Right cardiac atrium (tissue), 5 donors: ENCODE data around the gene HSPB1. TPM values are rescaled to one million over a fixed set of nuclear protein-coding genes. Genes with fewer than 3 reads are reported as not detected.

Source experiments
- ATAC-seq, 2 donors: fragments of 200-7000 bp; cut with Tn5 transposase; one replicate each; pipeline versions ENCODE4 v1.8.0 to v1.9.1; 2020; ENCODE audit warnings: moderate library complexity in 2 of 2, mild to moderate bottlenecking in 1 of 2
- DNase-seq, 3 donors: peaks; one replicate each; pipeline ENCODE4 v3.0.0-alpha.2; 2020
- H3K27ac ChIP-seq: one replicate; pipeline ENCODE4 v1.5.1; 2013; ENCODE audit warnings: mild to moderate bottlenecking, low read length, control low read depth, moderate library complexity
- H3K27me3 ChIP-seq: one replicate; pipeline ENCODE4 v1.6.1; 2013; ENCODE audit not compliant: control insufficient read depth, insufficient read depth
- H3K4me1 ChIP-seq: one replicate; pipeline ENCODE4 v1.6.1; 2013; ENCODE audit warnings: low read length; ENCODE audit not compliant: control insufficient read depth, insufficient read depth
- H3K4me3 ChIP-seq: one replicate; pipeline ENCODE4 v1.5.1; 2013; ENCODE audit warnings: low read length, control low read depth
- H3K9me3 ChIP-seq: one replicate; pipeline ENCODE4 v1.6.1; 2013; ENCODE audit warnings: low read length; ENCODE audit not compliant: control insufficient read depth
- WGBS: extraction: QIAGEN DNeasy Blood & Tissue Kit; methylation state at CpG from one replicate; pipeline ENCODE4 v1.1.7; 2013; 5-methylcytosine and 5-hydroxymethylcytosine counted together
- intact Hi-C, 4 donors: fragments of 100-400 bp; cut with DNase I; formaldehyde crosslinking; loops; one replicate each; pipeline versions ENCODE4 v1.11.0 to v1.14.0; 2022 to 2023
- polyA plus RNA-seq: library from polyadenylated mRNA; stranded (reverse); fragments of 200-250 nt; gene quantifications from one replicate; pipeline ENCODE4 v1.2.3, GENCODE V29; 2013
- total RNA-seq, 4 donors: library from RNA; stranded (reverse); fragmentation: NEBNext Ultra II Directional; extraction: Animal tissue kit (Norgen Biotek cat#: 25700); gene quantifications; one replicate each; pipeline ENCODE4 v1.2.1, GENCODE V29; 2021
- donor health status: healthy with polysubstance abuse.
- donor health status: DM: no; HTN: yes; CAD: no.
- donor health status: DM: no; HTN: no; CAD: no.
- donor health status: DM: no; HTN: yes; CAD: no; lungs with severe emphysema.
- donor health status: DM: yes; HTN: yes; CAD: no.

The HSPB1 gene
- total and polyA plus RNA-seq, 5 donors = 1,069 to 2,464 (median 1,479) TPM

GRCh38 chr7:76349313-76349885 lies 46.9 kb downstream of the HSPB1 start:
- no peaks in the 10 kb centered on the region for H3K27me3 ChIP-seq
- 90% methylated on average over 8 of the region's 8 CpGs for WGBS
- DNase-seq = no peak
- ATAC-seq = no peak
- intact Hi-C loops = loop anchor here in 1 of 4 donors (10.0 kb wide), 1 partner anchor 45 kb away; no protein-coding TSS in a partner anchor
- H3K4me3 ChIP-seq = no peak overlapping the region
- H3K4me1 ChIP-seq = peaks cover 17% of the 10 kb centered on the region
- H3K9me3 ChIP-seq = no peaks in the 10 kb centered on the region
- H3K27ac ChIP-seq = no peak overlapping the region

GRCh38 chr7:76351372-76351771 lies 48.9 kb downstream of the HSPB1 start:
- Histone ChIP-seq H3K4me3 (no peak overlapping the region), H3K4me1 (peaks cover 12% of the 10 kb centered on the region), H3K9me3 (no peaks in the 10 kb centered on the region), H3K27me3 (no peaks in the 10 kb centered on the region), H3K27ac (no peak overlapping the region)
- intact Hi-C loops = no loop called here
- 80% methylated on average over 7 of the region's 7 CpGs for WGBS
- ATAC-seq (no peak), DNase-seq (no peak)

GRCh38 chr7:76352193-76352592 lies 49.7 kb downstream of the HSPB1 start:
- Histone ChIP-seq H3K9me3 (no peaks in the 10 kb centered on the region), H3K27ac (peak overlapping the region; percentile 88), H3K27me3 (no peaks in the 10 kb centered on the region), H3K4me1 (peaks cover 7% of the 10 kb centered on the region), H3K4me3 (peak overlapping the region; percentile 23)
- 64% methylated on average over 6 of the region's 6 CpGs for WGBS
- DNase-seq (peak in 1 of 3 donors; percentile 63), ATAC-seq (peak; percentile 28 to 30)
- intact Hi-C loops = no loop called here

- peak overlapping the region; percentile 82 for H3K27ac ChIP-seq
- ATAC-seq = no peak
These were observed 51.3 kb downstream of the HSPB1 start for GRCh38 chr7:76353744-76354143.

More at GRCh38 chr7:76353744-76354143, 51.3 kb downstream of the HSPB1 start:
- no peaks in the 10 kb centered on the region for H3K27me3 ChIP-seq
- H3K9me3 ChIP-seq = no peaks in the 10 kb centered on the region
- intact Hi-C loops = no loop called here
- 94% methylated on average over 5 of the region's 5 CpGs for WGBS
- no peak for DNase-seq
- H3K4me1 ChIP-seq = peaks cover 7% of the 10 kb centered on the region
- no peak overlapping the region for H3K4me3 ChIP-seq

Other genes starting within 250 kb of the HSPB1 start
- gene SRRM3, start 100.8 kb upstream of the HSPB1 start, total RNA-seq = 10 to 100 TPM; 20.6 to 25.2 (median 23.4) TPM
- 52.8 TPM for gene SRRM3, start 100.8 kb upstream of the HSPB1 start, polyA plus RNA-seq
- 100 to 1,000 TPM; 209 to 282 (median 253) TPM for gene YWHAG, start 56.3 kb downstream of the HSPB1 start, total RNA-seq
- 139 TPM for gene YWHAG, start 56.3 kb downstream of the HSPB1 start, polyA plus RNA-seq
- gene SSC4D, start 107.0 kb downstream of the HSPB1 start, total RNA-seq = 1 to 10 TPM in 2 of 4 donors, under 1 TPM in 2; 0.78 to 1.3 (median 0.96) TPM
- gene SSC4D, start 107.0 kb downstream of the HSPB1 start, polyA plus RNA-seq = 2.1 TPM
- gene ZP3, start 122.3 kb downstream of the HSPB1 start, total RNA-seq = 1 to 10 TPM in 2 of 4 donors, under 1 TPM in 1, not detected in 1; 0.50 to 2.5 (median 2.4) TPM
- gene ZP3, start 122.3 kb downstream of the HSPB1 start, polyA plus RNA-seq = 0.77 TPM
- gene DTX2, start 159.0 kb downstream of the HSPB1 start, total RNA-seq = 10 to 100 TPM in 3 of 4 donors, 1 to 10 TPM in 1; 6.3 to 14.2 (median 11.1) TPM
- 9.6 TPM for gene DTX2, start 159.0 kb downstream of the HSPB1 start, polyA plus RNA-seq
- 1 to 10 TPM in 3 of 4 donors, under 1 TPM in 1; 0.48 to 3.5 (median 1.2) TPM for gene UPK3B, start 207.9 kb downstream of the HSPB1 start, total RNA-seq
- gene UPK3B, start 207.9 kb downstream of the HSPB1 start, polyA plus RNA-seq = 0.23 TPM
- under 1 TPM in 2 of 4 donors, not detected in 2; 0.17 to 0.26 TPM for gene SPDYE16, start 240.6 kb downstream of the HSPB1 start, total RNA-seq
- gene SPDYE16, start 240.6 kb downstream of the HSPB1 start, polyA plus RNA-seq = 0.09 TPM